Measurements from ENCODE around the gene RFFL. TPM values are rescaled to one million over a fixed set of nuclear protein-coding genes. Genes with fewer than 3 reads are reported as not detected.
"Not testable (repeated sequence)": the region's sequence is repeated elsewhere in the genome, so short reads cannot be mapped to it uniquely, and the experiment has no call there.

The RFFL gene
- total and polyA plus RNA-seq, 4 donors, result 5.8 to 38.1 (median 21.9) TPM

GRCh38 chr17:35095741-35096140 is 32.2 kb upstream of the RFFL start:
- 94 to 100% methylated on average over 1 of the region's 1 CpG for WGBS, 2 donors
- H3K27ac ChIP-seq (ENCODE audit: low read depth in 1 of 2, low read length in 1 of 2), result no peak overlapping the region
- no peak overlapping the region for H3K9ac ChIP-seq (ENCODE audit: insufficient read depth in 1 of 2, low read length in 2 of 2)
- H3K9me3 ChIP-seq (ENCODE audit: control insufficient read depth in 4 of 4, insufficient read depth in 3 of 4, low read length in 3 of 4), result no peaks in the 10 kb centered on the region
- H3K27me3 ChIP-seq (ENCODE audit: control insufficient read depth in 3 of 3, insufficient read depth in 3 of 3, low read length in 2 of 3), result no peaks in the 10 kb centered on the region
- TF ChIP-seq CTCF (IDR thresholded peaks at IDR 0.05; ENCODE audit: control extremely low read depth, extremely low read depth), result no peak
- ATAC-seq (ENCODE audit: insufficient read depth, low FRiP score) (no peak), DNase-seq (no peak)
- H3K4me1 ChIP-seq (ENCODE audit: control insufficient read depth in 5 of 5, insufficient read depth in 5 of 5, low read length in 5 of 5), result no peaks in the 10 kb centered on the region
- peaks cover 0 to 20% (median 8%) of the 10 kb centered on the region in 4 donors for H3K36me3 ChIP-seq (ENCODE audit: control insufficient read depth in 4 of 4, insufficient read depth in 4 of 4, low read length in 4 of 4)
- no peak overlapping the region for H3K4me3 ChIP-seq

GRCh38 chr17:35094902-35095301 is 31.4 kb upstream of the RFFL start:
- TF ChIP-seq CTCF (IDR thresholded peaks at IDR 0.05; ENCODE audit: control extremely low read depth, extremely low read depth), result no peak
- DNase-seq, result no peak
- Histone ChIP-seq H3K9ac (ENCODE audit: insufficient read depth in 1 of 2, low read length in 2 of 2) (no peak overlapping the region), H3K9me3 (ENCODE audit: control insufficient read depth in 4 of 4, insufficient read depth in 3 of 4, low read length in 3 of 4) (no peaks in the 10 kb centered on the region), H3K4me1 (ENCODE audit: control insufficient read depth in 5 of 5, insufficient read depth in 5 of 5, low read length in 5 of 5) (no peaks in the 10 kb centered on the region), H3K4me3 (no peak overlapping the region), H3K36me3 (ENCODE audit: control insufficient read depth in 4 of 4, insufficient read depth in 4 of 4, low read length in 4 of 4) (peaks cover 0 to 13% (median 5%) of the 10 kb centered on the region in 4 donors), H3K27me3 (ENCODE audit: control insufficient read depth in 3 of 3, insufficient read depth in 3 of 3, low read length in 2 of 3) (no peaks in the 10 kb centered on the region), H3K27ac (ENCODE audit: low read depth in 1 of 2, low read length in 1 of 2) (no peak overlapping the region)
- WGBS, 2 donors, result 84 to 85% methylated on average over 2 of the region's 2 CpGs
- no peak for ATAC-seq (ENCODE audit: insufficient read depth, low FRiP score)

GRCh38 chr17:35090707-35091106 is 27.2 kb upstream of the RFFL start:
- H3K36me3 ChIP-seq (ENCODE audit: control insufficient read depth in 4 of 4, insufficient read depth in 4 of 4, low read length in 4 of 4); H3K4me3 ChIP-seq; ATAC-seq (ENCODE audit: insufficient read depth, low FRiP score); H3K27ac ChIP-seq (ENCODE audit: low read depth in 1 of 2, low read length in 1 of 2); H3K9ac ChIP-seq (ENCODE audit: insufficient read depth in 1 of 2, low read length in 2 of 2); H3K27me3 ChIP-seq (ENCODE audit: control insufficient read depth in 3 of 3, insufficient read depth in 3 of 3, low read length in 2 of 3); DNase-seq; H3K9me3 ChIP-seq (ENCODE audit: control insufficient read depth in 4 of 4, insufficient read depth in 3 of 4, low read length in 3 of 4): not testable (repeated sequence)
- H3K4me1 ChIP-seq (ENCODE audit: control insufficient read depth in 5 of 5, insufficient read depth in 5 of 5, low read length in 5 of 5), result peaks cover 0 to 18% (median 0%) of the 10 kb centered on the region in 5 donors
- 90 to 91% methylated on average over 11 of the region's 11 CpGs for WGBS, 2 donors

GRCh38 chr17:35089586-35090296 is 26.2 kb upstream of the RFFL start:
- H3K27ac ChIP-seq (ENCODE audit: low read depth in 1 of 2, low read length in 1 of 2), result peak overlapping the region in 1 of 2 donors; percentile 85
- H3K4me1 ChIP-seq (ENCODE audit: control insufficient read depth in 5 of 5, insufficient read depth in 5 of 5, low read length in 5 of 5), result peaks cover 0 to 18% (median 0%) of the 10 kb centered on the region in 5 donors
- peak overlapping the region; percentile 23 for H3K4me3 ChIP-seq
- no peak for TF ChIP-seq CTCF (IDR thresholded peaks at IDR 0.05; ENCODE audit: control extremely low read depth, extremely low read depth)
- no peaks in the 10 kb centered on the region for H3K27me3 ChIP-seq (ENCODE audit: control insufficient read depth in 3 of 3, insufficient read depth in 3 of 3, low read length in 2 of 3)
- ATAC-seq (ENCODE audit: insufficient read depth, low FRiP score) (no peak), DNase-seq (peak in 1 of 3 donors; percentile 25)
- 18 to 35% methylated on average over 22 of the region's 22 CpGs for WGBS, 2 donors
- H3K9me3 ChIP-seq (ENCODE audit: control insufficient read depth in 4 of 4, insufficient read depth in 3 of 4, low read length in 3 of 4), result no peaks in the 10 kb centered on the region
- H3K9ac ChIP-seq (ENCODE audit: insufficient read depth in 1 of 2, low read length in 2 of 2), result peak overlapping the region in 1 of 2 donors; percentile 52
- H3K36me3 ChIP-seq (ENCODE audit: control insufficient read depth in 4 of 4, insufficient read depth in 4 of 4, low read length in 4 of 4), result no peaks in the 10 kb centered on the region
